ENCODE data around the gene EFNA5.
"Not testable (repeated sequence)": the region's sequence is repeated elsewhere in the genome, so short reads cannot be mapped to it uniquely, and the experiment has no call there.

EFNA5 gene

GRCh38 chr5:107447587-107447986, 223.2 kb downstream of the EFNA5 start:
- no peak for DNase-seq

- no peak for DNase-seq
These were observed 223.8 kb downstream of the EFNA5 start for GRCh38 chr5:107446972-107447371.

- no peak for DNase-seq
These were observed 226.4 kb downstream of the EFNA5 start for GRCh38 chr5:107444300-107444699.

GRCh38 chr5:107443897-107444296, 226.8 kb downstream of the EFNA5 start:
- DNase-seq = no peak

GRCh38 chr5:107442452-107442851, 228.3 kb downstream of the EFNA5 start:
- DNase-seq = no peak

- no peak for DNase-seq
These were observed 230.9 kb downstream of the EFNA5 start for GRCh38 chr5:107439832-107440231.

- no peak for DNase-seq
These were observed 232.7 kb downstream of the EFNA5 start for GRCh38 chr5:107437986-107438510.

GRCh38 chr5:107437154-107437553, 233.6 kb downstream of the EFNA5 start:
- DNase-seq = no peak

- no peak for DNase-seq
These were observed 234.5 kb downstream of the EFNA5 start for GRCh38 chr5:107436201-107436600.

GRCh38 chr5:107435061-107435460, 235.7 kb downstream of the EFNA5 start:
- DNase-seq = no peak

GRCh38 chr5:107433646-107434045, 237.1 kb downstream of the EFNA5 start:
- not testable (repeated sequence) for DNase-seq

GRCh38 chr5:107431998-107432397, 238.7 kb downstream of the EFNA5 start:
- DNase-seq = no peak

GRCh38 chr5:107431536-107431935, 239.2 kb downstream of the EFNA5 start:
- no peak for DNase-seq

GRCh38 chr5:107430071-107430625, 240.6 kb downstream of the EFNA5 start:
- DNase-seq = no peak

GRCh38 chr5:107428303-107428813, 242.4 kb downstream of the EFNA5 start:
- DNase-seq = no peak

GRCh38 chr5:107426872-107427271, 243.9 kb downstream of the EFNA5 start:
- no peak for DNase-seq

GRCh38 chr5:107426209-107426608, 244.5 kb downstream of the EFNA5 start:
- DNase-seq = no peak

GRCh38 chr5:107425541-107426031, 245.2 kb downstream of the EFNA5 start:
- peak in 1 of 2 donors; percentile 25 for DNase-seq

GRCh38 chr5:107424491-107424890, 246.2 kb downstream of the EFNA5 start:
- DNase-seq = no peak

GRCh38 chr5:107422494-107422893, 248.2 kb downstream of the EFNA5 start:
- DNase-seq = no peak

GRCh38 chr5:107419498-107419897, 251.2 kb downstream of the EFNA5 start:
- no peak for DNase-seq

GRCh38 chr5:107418902-107419301, 251.8 kb downstream of the EFNA5 start:
- no peak for DNase-seq

GRCh38 chr5:107418071-107418470, 252.7 kb downstream of the EFNA5 start:
- no peak for DNase-seq

GRCh38 chr5:107415762-107416161, 255.0 kb downstream of the EFNA5 start:
- DNase-seq = no peak

GRCh38 chr5:107414802-107415201, 255.9 kb downstream of the EFNA5 start:
- DNase-seq = no peak

Measured in hippocampal formation (tissue), 2 donors.